ENCODE data around the gene CYBA.
A peak's percentile ranks its signal among the peaks of the same experiment; 100 is the strongest.

CYBA gene

GRCh38 chr16:88690341-88691128 is 39.7 kb upstream of the CYBA start:
- H3K27ac ChIP-seq: no peak overlapping the region
- TF ChIP-seq, protein P1, sequence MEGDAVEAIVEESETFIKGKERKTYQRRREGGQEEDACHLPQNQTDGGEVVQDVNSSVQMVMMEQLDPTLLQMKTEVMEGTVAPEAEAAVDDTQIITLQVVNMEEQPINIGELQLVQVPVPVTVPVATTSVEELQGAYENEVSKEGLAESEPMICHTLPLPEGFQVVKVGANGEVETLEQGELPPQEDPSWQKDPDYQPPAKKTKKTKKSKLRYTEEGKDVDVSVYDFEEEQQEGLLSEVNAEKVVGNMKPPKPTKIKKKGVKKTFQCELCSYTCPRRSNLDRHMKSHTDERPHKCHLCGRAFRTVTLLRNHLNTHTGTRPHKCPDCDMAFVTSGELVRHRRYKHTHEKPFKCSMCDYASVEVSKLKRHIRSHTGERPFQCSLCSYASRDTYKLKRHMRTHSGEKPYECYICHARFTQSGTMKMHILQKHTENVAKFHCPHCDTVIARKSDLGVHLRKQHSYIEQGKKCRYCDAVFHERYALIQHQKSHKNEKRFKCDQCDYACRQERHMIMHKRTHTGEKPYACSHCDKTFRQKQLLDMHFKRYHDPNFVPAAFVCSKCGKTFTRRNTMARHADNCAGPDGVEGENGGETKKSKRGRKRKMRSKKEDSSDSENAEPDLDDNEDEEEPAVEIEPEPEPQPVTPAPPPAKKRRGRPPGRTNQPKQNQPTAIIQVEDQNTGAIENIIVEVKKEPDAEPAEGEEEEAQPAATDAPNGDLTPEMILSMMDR (IDR thresholded peaks at IDR 0.05): no peak
- TF ChIP-seq ZFX (IDR thresholded peaks at IDR 0.05; ENCODE audit: borderline replicate concordance): no peak

DNA sequence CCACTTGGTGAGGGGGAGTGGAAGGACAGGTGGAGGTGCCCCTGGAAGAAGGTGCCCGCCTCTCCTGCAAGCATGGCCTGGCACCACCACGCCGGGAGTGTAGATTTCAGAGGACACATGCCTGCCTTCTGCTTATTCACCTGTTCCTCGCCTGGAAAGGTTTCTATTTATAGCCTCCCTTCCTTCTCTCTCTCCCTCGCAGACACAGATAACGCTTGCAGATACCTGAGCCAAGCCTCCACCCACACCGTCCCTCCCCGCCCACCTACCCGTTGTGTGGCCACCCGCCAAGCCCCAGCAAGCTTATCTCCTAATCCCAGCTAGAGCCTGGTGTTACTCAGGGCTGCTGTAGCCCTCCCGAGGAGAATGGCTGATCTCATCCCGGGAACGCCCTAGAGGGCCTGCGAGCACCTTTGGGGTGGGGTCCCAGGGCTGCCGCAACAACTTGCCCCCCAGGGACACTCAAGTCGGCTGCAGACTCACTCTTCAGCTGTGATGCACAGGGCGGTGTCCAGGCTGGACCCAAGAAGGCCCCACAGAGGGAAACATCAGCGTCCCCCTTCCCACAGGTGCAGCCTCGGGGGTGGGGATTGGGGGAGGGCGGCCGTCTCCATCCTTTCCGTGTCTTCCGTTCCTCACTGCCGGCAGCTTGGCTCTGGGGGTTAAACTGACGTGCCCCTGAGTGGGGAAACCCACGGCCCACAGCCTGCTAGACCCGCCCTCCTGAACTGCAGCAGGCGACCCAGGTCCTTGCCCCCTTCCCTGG is 37.3 kb upstream of the CYBA start:
- TF ChIP-seq, protein P1 (IDR thresholded peaks at IDR 0.05): no peak
- no peak for TF ChIP-seq ZFX (IDR thresholded peaks at IDR 0.05; ENCODE audit: borderline replicate concordance)
- H3K27ac ChIP-seq: peak overlapping the region; percentile 71

DNA sequence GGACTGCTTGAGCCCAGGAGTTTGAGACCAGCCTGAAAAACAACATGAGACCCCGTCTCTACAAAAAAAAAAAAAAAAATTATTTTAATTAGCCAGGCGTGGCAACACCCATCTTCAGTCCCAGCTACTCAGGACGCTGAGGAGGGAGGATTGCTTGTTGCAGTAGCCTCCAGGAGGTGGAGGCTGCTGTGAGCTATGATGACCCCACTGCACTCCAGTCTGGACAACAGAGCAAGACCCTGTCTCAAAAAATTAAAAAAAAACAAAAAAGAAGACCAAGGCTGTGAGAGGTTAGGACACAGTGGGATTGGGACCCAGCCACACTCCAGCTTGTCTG is 36.8 kb upstream of the CYBA start:
- peak overlapping the region; percentile 71 for H3K27ac ChIP-seq
- TF ChIP-seq, protein P1 (IDR thresholded peaks at IDR 0.05): no peak
- no peak for TF ChIP-seq ZFX (IDR thresholded peaks at IDR 0.05; ENCODE audit: borderline replicate concordance)

GRCh38 chr16:88687254-88687576 is 36.4 kb upstream of the CYBA start:
- H3K27ac ChIP-seq: peak overlapping the region; percentile 71
- TF ChIP-seq, protein P1 (IDR thresholded peaks at IDR 0.05): no peak
- TF ChIP-seq ZFX (IDR thresholded peaks at IDR 0.05; ENCODE audit: borderline replicate concordance): no peak

- TF ChIP-seq, protein P1 (IDR thresholded peaks at IDR 0.05): no peak
- TF ChIP-seq ZFX (IDR thresholded peaks at IDR 0.05; ENCODE audit: borderline replicate concordance): no peak
- peak within 1 kb of the TSS; percentile 71 for H3K27ac ChIP-seq
These were observed 35.8 kb upstream of the CYBA start, which contains the start of gene SNAI3 for GRCh38 chr16:88686439-88687253. Gene SNAI3 (minus strand): TSS chr16:88686507. CDS start chr16:88686406, 101 bp downstream.

DNA sequence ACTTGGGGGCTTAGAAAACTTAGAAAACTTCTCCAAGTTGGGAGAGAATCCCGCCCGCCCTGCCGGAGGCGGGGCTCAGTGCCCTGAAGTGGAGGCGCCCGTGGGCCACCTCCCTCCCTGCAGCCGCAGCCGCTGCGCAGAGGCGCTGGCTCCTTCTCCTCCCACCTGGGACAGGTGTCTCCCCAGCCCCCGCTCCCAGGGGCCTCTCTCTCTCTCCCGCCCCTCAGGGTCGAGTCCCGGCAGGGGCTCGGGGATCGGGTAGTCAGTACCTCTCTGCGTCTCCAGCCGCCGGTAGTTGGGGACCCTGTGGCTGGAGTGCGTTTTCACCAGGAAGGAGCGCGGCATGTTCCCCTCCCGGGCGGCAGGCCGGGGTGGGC is 35.2 kb upstream of the CYBA start:
- TF ChIP-seq, protein P1 (IDR thresholded peaks at IDR 0.05): no peak
- TF ChIP-seq ZFX (IDR thresholded peaks at IDR 0.05; ENCODE audit: borderline replicate concordance): no peak
- H3K27ac ChIP-seq: no peak overlapping the region
